ENCODE data around the gene CEBPE.
A peak's percentile ranks its signal among the peaks of the same experiment; 100 is the strongest.

CEBPE gene

GRCh38 chr14:23076785-23077408 is 42.2 kb downstream of the CEBPE start:
- DNase-seq (ENCODE audit: low spot score) = no peak

GRCh38 chr14:23074906-23075305 is 44.1 kb downstream of the CEBPE start:
- no peak for DNase-seq (ENCODE audit: low spot score)

- peak; percentile 29 for DNase-seq (ENCODE audit: low spot score)
Measured at GRCh38 chr14:23071921-23072539, 47.0 kb downstream of the CEBPE start.

GRCh38 chr14:23071244-23071920 is 47.7 kb downstream of the CEBPE start:
- peak; percentile 88 for DNase-seq (ENCODE audit: low spot score)

GRCh38 chr14:23070262-23071129 is 48.6 kb downstream of the CEBPE start:
- DNase-seq (ENCODE audit: low spot score) = no peak

- DNase-seq (ENCODE audit: low spot score) = no peak
Measured at GRCh38 chr14:23069413-23069806, 49.6 kb downstream of the CEBPE start.

GRCh38 chr14:23068789-23069412 is 50.2 kb downstream of the CEBPE start:
- peak; percentile 87 for DNase-seq (ENCODE audit: low spot score)

- DNase-seq (ENCODE audit: low spot score) = no peak
Measured at GRCh38 chr14:23067847-23068788, 50.9 kb downstream of the CEBPE start.
